ENCODE data around the gene ZNF839. TPM values are rescaled to one million over a fixed set of nuclear protein-coding genes. Genes with fewer than 3 reads are reported as not detected.

ZNF839 gene
- total RNA-seq, 4 donors from 2014 or later: 4.7 to 7.2 (median 6.1) TPM

DNA sequence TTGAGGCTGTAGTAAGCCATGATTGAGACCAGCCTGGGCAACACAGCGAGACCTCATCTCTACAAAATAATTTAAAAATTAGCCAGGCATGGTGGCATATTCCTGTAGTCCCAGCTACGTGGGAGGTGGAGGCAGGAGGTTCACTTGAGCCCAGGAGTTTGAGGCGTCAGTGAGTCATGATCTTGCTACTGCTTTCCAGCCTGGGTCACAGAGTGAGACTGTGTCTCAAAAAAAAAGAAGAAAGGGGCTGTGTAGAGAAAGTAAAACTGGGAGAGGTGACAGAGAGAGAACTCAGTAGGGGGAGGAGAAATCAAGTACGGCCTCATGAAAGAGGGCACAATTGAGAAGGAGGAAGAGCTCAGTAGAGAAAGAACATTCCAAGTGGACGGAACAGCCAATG lies 55.6 kb downstream of the ZNF839 start:
- peaks cover 0 to 6% (median 0%) of the 10 kb centered on the region in 3 donors for H3K4me1 ChIP-seq
- H3K4me3 ChIP-seq: no peak overlapping the region
- no peak for DNase-seq
- H3K27me3 ChIP-seq: no peaks in the 10 kb centered on the region
- WGBS, 2 donors: 88 to 95% methylated on average over 5 of the region's 5 CpGs
- TF ChIP-seq, protein P1, sequence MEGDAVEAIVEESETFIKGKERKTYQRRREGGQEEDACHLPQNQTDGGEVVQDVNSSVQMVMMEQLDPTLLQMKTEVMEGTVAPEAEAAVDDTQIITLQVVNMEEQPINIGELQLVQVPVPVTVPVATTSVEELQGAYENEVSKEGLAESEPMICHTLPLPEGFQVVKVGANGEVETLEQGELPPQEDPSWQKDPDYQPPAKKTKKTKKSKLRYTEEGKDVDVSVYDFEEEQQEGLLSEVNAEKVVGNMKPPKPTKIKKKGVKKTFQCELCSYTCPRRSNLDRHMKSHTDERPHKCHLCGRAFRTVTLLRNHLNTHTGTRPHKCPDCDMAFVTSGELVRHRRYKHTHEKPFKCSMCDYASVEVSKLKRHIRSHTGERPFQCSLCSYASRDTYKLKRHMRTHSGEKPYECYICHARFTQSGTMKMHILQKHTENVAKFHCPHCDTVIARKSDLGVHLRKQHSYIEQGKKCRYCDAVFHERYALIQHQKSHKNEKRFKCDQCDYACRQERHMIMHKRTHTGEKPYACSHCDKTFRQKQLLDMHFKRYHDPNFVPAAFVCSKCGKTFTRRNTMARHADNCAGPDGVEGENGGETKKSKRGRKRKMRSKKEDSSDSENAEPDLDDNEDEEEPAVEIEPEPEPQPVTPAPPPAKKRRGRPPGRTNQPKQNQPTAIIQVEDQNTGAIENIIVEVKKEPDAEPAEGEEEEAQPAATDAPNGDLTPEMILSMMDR (IDR thresholded peaks at IDR 0.05): no peak
- no peak for TF ChIP-seq POLR2A (IDR thresholded peaks at IDR 0.05)
- no peaks in the 10 kb centered on the region for H3K9me3 ChIP-seq
- intact Hi-C loops (cut with DNase I): no loop called here
- H3K27ac ChIP-seq: no peak overlapping the region
- peaks cover 0 to 44% (median 0%) of the 10 kb centered on the region in 3 donors for H3K36me3 ChIP-seq

DNA sequence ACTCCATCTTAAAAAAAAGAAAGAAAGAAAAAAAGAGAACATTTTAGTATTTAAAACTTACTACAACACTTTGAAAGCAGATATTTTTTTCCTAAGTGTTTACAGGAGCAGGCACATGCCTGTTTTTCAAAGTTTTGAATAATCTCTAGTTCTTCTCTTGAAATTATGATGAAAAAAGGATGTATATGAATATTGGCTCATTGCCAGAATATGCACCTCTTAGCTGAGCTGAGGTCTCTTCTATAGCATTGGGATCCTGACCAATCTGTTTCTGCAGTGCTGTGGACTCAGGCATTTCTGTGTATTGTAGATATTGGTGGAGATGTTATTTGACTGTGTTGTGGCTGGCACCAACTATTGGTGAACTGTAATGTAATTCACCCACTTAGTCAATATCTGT lies 58.1 kb downstream of the ZNF839 start:
- intact Hi-C loops (cut with DNase I): no loop called here
- TF ChIP-seq, protein P1 (IDR thresholded peaks at IDR 0.05): no peak
- Histone ChIP-seq H3K9me3 (no peaks in the 10 kb centered on the region), H3K4me1 (no peaks in the 10 kb centered on the region), H3K36me3 (peaks cover 0 to 59% (median 0%) of the 10 kb centered on the region in 3 donors), H3K4me3 (no peak overlapping the region), H3K27ac (no peak overlapping the region), H3K27me3 (no peaks in the 10 kb centered on the region)
- DNase-seq: no peak

DNA sequence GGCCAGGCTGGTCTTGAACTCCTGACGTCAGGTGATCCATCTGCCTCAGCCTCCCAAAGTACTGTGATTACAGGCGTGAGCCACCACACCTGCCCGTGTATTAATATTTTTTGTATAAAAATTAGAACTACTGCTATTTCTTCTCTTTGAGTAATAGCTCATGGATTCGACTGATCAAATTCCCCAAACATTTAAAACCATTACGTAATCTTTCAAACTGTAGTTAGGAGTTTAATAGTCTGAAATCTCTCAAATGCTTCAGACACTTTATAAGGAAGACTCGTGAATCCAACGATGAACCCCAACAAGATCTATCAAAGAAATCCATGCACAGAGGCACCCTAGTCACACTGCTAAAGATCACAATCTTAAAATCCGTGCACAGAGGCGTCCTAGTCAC lies 59.3 kb downstream of the ZNF839 start:
- Histone ChIP-seq H3K36me3 (peaks cover 0 to 67% (median 0%) of the 10 kb centered on the region in 3 donors), H3K27me3 (no peaks in the 10 kb centered on the region), H3K4me1 (no peaks in the 10 kb centered on the region), H3K4me3 (no peak overlapping the region), H3K9me3 (no peaks in the 10 kb centered on the region), H3K27ac (no peak overlapping the region)
- TF ChIP-seq, protein P1 (IDR thresholded peaks at IDR 0.05): no peak
- no peak for TF ChIP-seq POLR2A (IDR thresholded peaks at IDR 0.05)
- 95% methylated on average over 9 of the region's 9 CpGs for WGBS, 2 donors
- intact Hi-C loops (cut with DNase I): no loop called here
- DNase-seq: no peak

GRCh38 chr14:102387086-102387485 lies 67.5 kb downstream of the ZNF839 start:
- Histone ChIP-seq H3K36me3 (peaks cover 0 to 23% (median 0%) of the 10 kb centered on the region in 3 donors), H3K4me1 (peaks cover 0 to 8% (median 0%) of the 10 kb centered on the region in 3 donors), H3K27ac (no peak overlapping the region), H3K27me3 (no peaks in the 10 kb centered on the region), H3K9me3 (no peaks in the 10 kb centered on the region), H3K4me3 (no peak overlapping the region)
- intact Hi-C loops (cut with DNase I): no loop called here
- no peak for DNase-seq
- TF ChIP-seq POLR2A (IDR thresholded peaks at IDR 0.05): no peak
- TF ChIP-seq, protein P1 (IDR thresholded peaks at IDR 0.05): no peak

- H3K4me1 ChIP-seq: peaks cover 0 to 13% (median 0%) of the 10 kb centered on the region in 3 donors
- no peak for DNase-seq
- no peaks in the 10 kb centered on the region for H3K27me3 ChIP-seq
- intact Hi-C loops (cut with DNase I): no loop called here
- WGBS, 2 donors: 75 to 88% methylated on average over 2 of the region's 2 CpGs
- no peak for TF ChIP-seq POLR2A (IDR thresholded peaks at IDR 0.05)
- TF ChIP-seq, protein P1 (IDR thresholded peaks at IDR 0.05): no peak
- no peaks in the 10 kb centered on the region for H3K9me3 ChIP-seq
- no peak overlapping the region for H3K4me3 ChIP-seq
- no peak overlapping the region for H3K27ac ChIP-seq
- peaks cover 0 to 13% (median 0%) of the 10 kb centered on the region in 3 donors for H3K36me3 ChIP-seq
Observed at GRCh38 chr14:102389246-102389645, 69.7 kb downstream of the ZNF839 start.
